MCF 10A (cell line): ENCODE measurements around the gene EPOP. TPM values are rescaled to one million over a fixed set of nuclear protein-coding genes. Genes with fewer than 3 reads are reported as not detected.

Source experiments
- BruUV-seq: library from RNA; stranded (reverse); fragments of 400-500 nt; replicated peaks from 2 replicates; lab custom pipeline; 2021; lab: Mats Ljungman, UMichigan
- CTCF ChIA-PET: fragments of 300-600 bp; sonication (Branson Sonifier 250); formaldehyde crosslinking; extraction: SDS; loops from one replicate; lab custom pipeline; 2021; ENCODE audit warnings: antibody characterized with exemption, inconsistent platforms; lab: Yijun Ruan, JAX
- POLR2A ChIA-PET: fragments of 300-600, 350-650 bp; sonication (Branson Sonifier 250); formaldehyde crosslinking; extraction: SDS; loops from one replicate; lab custom pipeline; 2020; ENCODE audit warnings: antibody characterized with exemption, inconsistent platforms; lab: Yijun Ruan, JAX
- DNase-seq: peaks from one replicate; pipeline ENCODE4 v3.0.0-alpha.2; 2018; ENCODE audit not compliant: unreplicated experiment
- H3K27ac Mint-ChIP-seq: one replicate; pipeline ENCODE4 v1.8.0; 2022; ENCODE audit warnings: mild to moderate bottlenecking, low read depth, mixed read lengths; ENCODE audit not compliant: unreplicated experiment
- H3K27me3 Mint-ChIP-seq: one replicate; pipeline ENCODE4 v1.8.0; 2022; ENCODE audit warnings: mixed read lengths; ENCODE audit not compliant: insufficient read depth, unreplicated experiment
- H3K36me3 Mint-ChIP-seq: one replicate; pipeline ENCODE4 v1.8.0; 2022; ENCODE audit warnings: mild to moderate bottlenecking, moderate library complexity, mixed read lengths; ENCODE audit not compliant: insufficient read depth, unreplicated experiment
- H3K4me1 Mint-ChIP-seq: one replicate; pipeline ENCODE4 v1.8.0; 2022; ENCODE audit warnings: mixed read lengths; ENCODE audit not compliant: insufficient read depth, unreplicated experiment
- H3K4me3 Mint-ChIP-seq: one replicate; pipeline ENCODE4 v1.8.0; 2022; ENCODE audit warnings: mild to moderate bottlenecking, moderate library complexity, mixed read lengths; ENCODE audit not compliant: unreplicated experiment
- H3K9me3 Mint-ChIP-seq: one replicate; pipeline ENCODE4 v1.8.0; 2022; ENCODE audit warnings: mixed read lengths; ENCODE audit not compliant: unreplicated experiment
- intact Hi-C: fragments of 100-400 bp; cut with micrococcal nuclease; formaldehyde crosslinking; loops from 2 replicates; pipeline ENCODE4 v1.14.1; 2022
- total RNA-seq: library from RNA; stranded (reverse); gene quantifications from 2 replicates; pipeline ENCODE4 v1.2.3, GENCODE V29; 2022
- TF ChIP-seq, protein P1 (sequence below): fragments of 200-600 bp; IDR thresholded peaks from one replicate; pipeline ENCODE4 v1.8.0; 2022; ENCODE audit warnings: antibody characterized with exemption, mild to moderate bottlenecking; ENCODE audit not compliant: unreplicated experiment

EPOP gene
- total RNA-seq, 1 experiment from 2014 or later: 3.6 TPM

- Mint-ChIP-seq H3K36me3 (no peaks in the 10 kb centered on the region), H3K27ac (no peak overlapping the region), H3K4me1 (no peaks in the 10 kb centered on the region), H3K9me3 (no peaks in the 10 kb centered on the region), H3K4me3 (no peak overlapping the region), H3K27me3 (no peaks in the 10 kb centered on the region)
- TF ChIP-seq, protein P1, sequence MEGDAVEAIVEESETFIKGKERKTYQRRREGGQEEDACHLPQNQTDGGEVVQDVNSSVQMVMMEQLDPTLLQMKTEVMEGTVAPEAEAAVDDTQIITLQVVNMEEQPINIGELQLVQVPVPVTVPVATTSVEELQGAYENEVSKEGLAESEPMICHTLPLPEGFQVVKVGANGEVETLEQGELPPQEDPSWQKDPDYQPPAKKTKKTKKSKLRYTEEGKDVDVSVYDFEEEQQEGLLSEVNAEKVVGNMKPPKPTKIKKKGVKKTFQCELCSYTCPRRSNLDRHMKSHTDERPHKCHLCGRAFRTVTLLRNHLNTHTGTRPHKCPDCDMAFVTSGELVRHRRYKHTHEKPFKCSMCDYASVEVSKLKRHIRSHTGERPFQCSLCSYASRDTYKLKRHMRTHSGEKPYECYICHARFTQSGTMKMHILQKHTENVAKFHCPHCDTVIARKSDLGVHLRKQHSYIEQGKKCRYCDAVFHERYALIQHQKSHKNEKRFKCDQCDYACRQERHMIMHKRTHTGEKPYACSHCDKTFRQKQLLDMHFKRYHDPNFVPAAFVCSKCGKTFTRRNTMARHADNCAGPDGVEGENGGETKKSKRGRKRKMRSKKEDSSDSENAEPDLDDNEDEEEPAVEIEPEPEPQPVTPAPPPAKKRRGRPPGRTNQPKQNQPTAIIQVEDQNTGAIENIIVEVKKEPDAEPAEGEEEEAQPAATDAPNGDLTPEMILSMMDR: no peak
- intact Hi-C loops: no loop called here
- BruUV-seq: no TSS peak
- CTCF ChIA-PET: interaction anchor here (0.9 kb wide), 1 partner anchor 26 kb away, joined by 4 read pairs; no protein-coding TSS in a partner anchor
- POLR2A ChIA-PET: no interaction called here
- DNase-seq: no peak
Observed at GRCh38 chr17:38637951-38638350, 36.8 kb downstream of the EPOP start.

DNA sequence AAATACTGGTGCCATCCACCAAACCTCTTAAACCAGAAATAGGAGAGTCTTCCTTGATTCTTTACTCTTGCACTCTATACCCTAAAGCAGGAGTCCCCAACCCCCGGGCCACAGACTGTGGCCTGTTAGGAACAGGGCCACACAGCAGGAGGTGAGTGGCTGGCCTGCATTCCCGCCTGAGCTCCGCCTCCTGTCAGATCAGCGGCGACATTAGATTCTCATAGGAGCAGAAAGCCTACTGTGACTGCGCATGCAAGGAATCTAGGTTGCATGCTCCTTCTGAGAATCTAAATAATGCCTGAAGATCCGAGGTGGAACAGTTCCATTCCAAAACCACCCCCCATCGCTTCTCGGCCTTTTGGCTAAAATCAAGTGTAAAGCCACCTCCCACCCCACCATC is 38.7 kb downstream of the EPOP start:
- no peak for DNase-seq
- Mint-ChIP-seq H3K27ac (no peak overlapping the region), H3K36me3 (no peaks in the 10 kb centered on the region), H3K4me1 (no peaks in the 10 kb centered on the region), H3K27me3 (no peaks in the 10 kb centered on the region), H3K4me3 (no peak overlapping the region), H3K9me3 (no peaks in the 10 kb centered on the region)
- CTCF ChIA-PET: interaction anchor here (0.7 kb wide), 1 partner anchor 1857 kb away, joined by 4 read pairs; no protein-coding TSS in a partner anchor
- BruUV-seq: no TSS peak
- POLR2A ChIA-PET: no interaction called here
- TF ChIP-seq, protein P1: no peak
- intact Hi-C loops: no loop called here

DNA sequence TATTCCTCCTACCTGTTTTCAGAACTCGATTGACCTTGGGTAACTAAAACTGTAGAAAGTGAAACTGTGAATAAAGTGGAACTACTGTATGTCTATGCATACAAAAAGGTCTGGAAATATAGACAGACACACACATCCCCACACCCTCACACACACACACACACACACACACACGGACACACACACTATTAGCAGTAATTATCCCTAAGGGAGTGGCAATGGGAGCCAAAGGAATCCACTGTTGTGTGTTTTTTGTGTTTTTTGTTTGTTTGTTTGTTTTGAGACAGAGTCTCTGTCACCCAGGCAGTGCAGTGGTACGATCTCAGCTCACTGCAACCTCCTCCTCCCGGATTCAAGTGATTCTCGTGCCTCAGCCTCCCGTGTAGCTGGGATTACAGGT is 42.4 kb downstream of the EPOP start:
- H3K4me3 Mint-ChIP-seq: no peak overlapping the region
- TF ChIP-seq, protein P1: no peak
- no peaks in the 10 kb centered on the region for H3K9me3 Mint-ChIP-seq
- intact Hi-C loops: no loop called here
- ChIA-PET CTCF (interaction anchor here (0.8 kb wide), 1 partner anchor 36 kb away, joined by 4 read pairs; no protein-coding TSS in a partner anchor), POLR2A (no interaction called here)
- H3K27me3 Mint-ChIP-seq: peaks cover 11% of the 10 kb centered on the region
- no TSS peak for BruUV-seq
- DNase-seq: no peak
- no peaks in the 10 kb centered on the region for H3K4me1 Mint-ChIP-seq
- no peak overlapping the region for H3K27ac Mint-ChIP-seq
- H3K36me3 Mint-ChIP-seq: no peaks in the 10 kb centered on the region

- BruUV-seq: no TSS peak
- CTCF ChIA-PET: no interaction called here
Observed at GRCh38 chr17:38628441-38628840, 46.3 kb downstream of the EPOP start.

More at GRCh38 chr17:38628441-38628840, 46.3 kb downstream of the EPOP start:
- Mint-ChIP-seq H3K27me3 (peaks cover 30% of the 10 kb centered on the region), H3K4me3 (no peak overlapping the region), H3K4me1 (no peaks in the 10 kb centered on the region), H3K27ac (no peak overlapping the region), H3K9me3 (no peaks in the 10 kb centered on the region), H3K36me3 (no peaks in the 10 kb centered on the region)
- peak; percentile 18 for DNase-seq
- TF ChIP-seq, protein P1: no peak
- POLR2A ChIA-PET: no interaction called here
- intact Hi-C loops: no loop called here
